GM21515 (cell line): Measurements from ENCODE around the gene RAB11FIP3.

Source experiments
- ATAC-seq: cut with Tn5 transposase; IDR thresholded peaks from one replicate; pipeline ENCODE4 v1.9.1; 2021; ENCODE audit not compliant: unreplicated experiment

Gene RAB11FIP3

GRCh38 chr16:551210-551609 is 125.8 kb downstream of the RAB11FIP3 start:
- ATAC-seq = no peak

- no peak for ATAC-seq
Observed at GRCh38 chr16:552171-552570, 126.7 kb downstream of the RAB11FIP3 start.

- no peak for ATAC-seq
Observed at GRCh38 chr16:553601-554296, 128.3 kb downstream of the RAB11FIP3 start.

GRCh38 chr16:554297-554621 is 128.8 kb downstream of the RAB11FIP3 start:
- ATAC-seq = no peak

- ATAC-seq = no peak
Observed at GRCh38 chr16:554640-555365, 129.4 kb downstream of the RAB11FIP3 start.

- ATAC-seq = no peak
Observed at GRCh38 chr16:555528-556473, 130.4 kb downstream of the RAB11FIP3 start.

GRCh38 chr16:556474-557173 is 131.2 kb downstream of the RAB11FIP3 start:
- ATAC-seq = no peak

- no peak for ATAC-seq
Observed at GRCh38 chr16:557463-558297, 132.2 kb downstream of the RAB11FIP3 start.

- no peak for ATAC-seq
Observed at GRCh38 chr16:558298-559020, 133.0 kb downstream of the RAB11FIP3 start.

GRCh38 chr16:559021-559380 is 133.6 kb downstream of the RAB11FIP3 start:
- ATAC-seq = no peak

- ATAC-seq = no peak
Observed at GRCh38 chr16:559411-560203, 134.2 kb downstream of the RAB11FIP3 start.

- no peak for ATAC-seq
Observed at GRCh38 chr16:560204-560700, 134.8 kb downstream of the RAB11FIP3 start, which contains the start of gene PRR35. TSS of gene PRR35 (plus strand) at chr16:560394. CDS start at chr16:563295, 2,901 bp downstream.

- ATAC-seq = no peak
Observed at GRCh38 chr16:560701-561412, 135.4 kb downstream of the RAB11FIP3 start.

- no peak for ATAC-seq
Observed at GRCh38 chr16:561413-561794, 136.0 kb downstream of the RAB11FIP3 start.

GRCh38 chr16:561957-562938 is 136.8 kb downstream of the RAB11FIP3 start:
- no peak for ATAC-seq

- ATAC-seq = no peak
Observed at GRCh38 chr16:563072-563644, 137.7 kb downstream of the RAB11FIP3 start.
